Immature natural killer cell (primary cell): ENCODE results near the gene PKD1. TPM values are rescaled to one million over a fixed set of nuclear protein-coding genes. Genes with fewer than 3 reads are reported as not detected.

Experiments
- DNase-seq, 3 donors: peaks; one replicate each; pipeline ENCODE4 v3.0.0; 2022; ENCODE audit warnings: mixed read lengths in 1 of 3
- H3K27ac Mint-ChIP-seq, 6 donors: one replicate each; pipeline ENCODE4 v1.8.0; 2020; ENCODE audit warnings: mixed read lengths in 6 of 6, mild to moderate bottlenecking in 5 of 6, inconsistent platforms in 4 of 6, moderate library complexity in 3 of 6
- H3K27me3 Mint-ChIP-seq, 3 donors: one replicate each; pipeline ENCODE4 v1.8.0; 2020 to 2021; ENCODE audit warnings: low read depth in 3 of 3, mild to moderate bottlenecking in 3 of 3, mixed read lengths in 3 of 3, moderate library complexity in 3 of 3, inconsistent platforms in 1 of 3
- H3K36me3 Mint-ChIP-seq, 3 donors: one replicate each; pipeline ENCODE4 v1.8.0; 2020; ENCODE audit warnings: mixed read lengths in 3 of 3, inconsistent platforms in 2 of 3, mild to moderate bottlenecking in 2 of 3
- H3K4me1 Mint-ChIP-seq, 2 donors: one replicate each; pipeline ENCODE4 v1.8.0; 2020; ENCODE audit warnings: inconsistent platforms in 2 of 2, mild to moderate bottlenecking in 2 of 2, mixed read lengths in 2 of 2, moderate library complexity in 1 of 2
- H3K4me3 Mint-ChIP-seq, 5 donors: one replicate each; pipeline ENCODE4 v1.8.0; 2020; ENCODE audit warnings: mild to moderate bottlenecking in 5 of 5, mixed read lengths in 5 of 5, inconsistent platforms in 3 of 5, moderate library complexity in 3 of 5
- H3K9me3 Mint-ChIP-seq, 6 donors: one replicate each; pipeline ENCODE4 v1.8.0; 2020; ENCODE audit warnings: mild to moderate bottlenecking in 6 of 6, mixed read lengths in 6 of 6, inconsistent platforms in 4 of 6, moderate library complexity in 3 of 6
- polyA plus RNA-seq, 3 donors: library from polyadenylated mRNA; unstranded; fragments of 300-500 nt; fragmentation: Illumina TruSeq; gene quantifications; one replicate each; pipeline ENCODE4 v1.2.3, GENCODE V29; 2021

The PKD1 gene
- polyA plus RNA-seq, 3 donors from 2014 or later = 2.7 to 6.7 (median 2.8) TPM

GRCh38 chr16:2075631-2076030, 60.1 kb downstream of the PKD1 start:
- Mint-ChIP-seq H3K9me3 (no peaks in the 10 kb centered on the region), H3K4me1 (no peaks in the 10 kb centered on the region), H3K36me3 (peaks cover 0 to 7% (median 0%) of the 10 kb centered on the region in 3 donors), H3K4me3 (no peak overlapping the region), H3K27ac (no peak overlapping the region), H3K27me3 (peaks cover 0 to 2% (median 2%) of the 10 kb centered on the region in 3 donors)
- no peak for DNase-seq

- no peaks in the 10 kb centered on the region for H3K9me3 Mint-ChIP-seq
- H3K27me3 Mint-ChIP-seq = peaks cover 0 to 2% (median 0%) of the 10 kb centered on the region in 3 donors
- DNase-seq = no peak
- no peak overlapping the region for H3K4me3 Mint-ChIP-seq
- no peaks in the 10 kb centered on the region for H3K4me1 Mint-ChIP-seq
- peaks cover 0 to 12% (median 0%) of the 10 kb centered on the region in 3 donors for H3K36me3 Mint-ChIP-seq
- H3K27ac Mint-ChIP-seq = no peak overlapping the region
Measured at GRCh38 chr16:2074071-2074470, 61.6 kb downstream of the PKD1 start.

GRCh38 chr16:2072926-2073325, 62.8 kb downstream of the PKD1 start:
- Mint-ChIP-seq H3K9me3 (no peaks in the 10 kb centered on the region), H3K4me1 (no peaks in the 10 kb centered on the region), H3K27me3 (peaks cover 0 to 2% (median 0%) of the 10 kb centered on the region in 3 donors), H3K27ac (no peak overlapping the region), H3K4me3 (no peak overlapping the region), H3K36me3 (peaks cover 0 to 12% (median 4%) of the 10 kb centered on the region in 3 donors)
- no peak for DNase-seq

GRCh38 chr16:2071454-2072202, 64.1 kb downstream of the PKD1 start:
- no peak for DNase-seq
- Mint-ChIP-seq H3K4me1 (no peaks in the 10 kb centered on the region), H3K9me3 (no peaks in the 10 kb centered on the region), H3K27ac (no peak overlapping the region), H3K4me3 (no peak overlapping the region), H3K27me3 (peaks cover 0 to 2% (median 0%) of the 10 kb centered on the region in 3 donors), H3K36me3 (peaks cover 0 to 15% (median 4%) of the 10 kb centered on the region in 3 donors)

- H3K27ac Mint-ChIP-seq = no peak overlapping the region
- H3K36me3 Mint-ChIP-seq = peaks cover 4 to 18% (median 4%) of the 10 kb centered on the region in 3 donors
- H3K4me1 Mint-ChIP-seq = peaks cover 4 to 5% of the 10 kb centered on the region in 2 donors
- H3K27me3 Mint-ChIP-seq = peaks cover 0 to 2% (median 0%) of the 10 kb centered on the region in 3 donors
- no peak overlapping the region for H3K4me3 Mint-ChIP-seq
- no peaks in the 10 kb centered on the region for H3K9me3 Mint-ChIP-seq
- no peak for DNase-seq
Measured at GRCh38 chr16:2070576-2071453, 64.9 kb downstream of the PKD1 start.

- peak overlapping the region in 2 of 6 donors; percentile 27 to 46 for H3K27ac Mint-ChIP-seq
- H3K9me3 Mint-ChIP-seq = no peaks in the 10 kb centered on the region
- H3K4me3 Mint-ChIP-seq = no peak overlapping the region
- peaks cover 12% of the 10 kb centered on the region in 2 donors for H3K4me1 Mint-ChIP-seq
- peaks cover 4 to 14% (median 4%) of the 10 kb centered on the region in 3 donors for H3K36me3 Mint-ChIP-seq
- H3K27me3 Mint-ChIP-seq = peaks cover 2 to 8% (median 7%) of the 10 kb centered on the region in 3 donors
- no peak for DNase-seq
Measured at GRCh38 chr16:2066139-2066538, 69.6 kb downstream of the PKD1 start.

- no peak overlapping the region for H3K27ac Mint-ChIP-seq
- peaks cover 2 to 8% (median 7%) of the 10 kb centered on the region in 3 donors for H3K27me3 Mint-ChIP-seq
- peaks cover 4 to 10% (median 4%) of the 10 kb centered on the region in 3 donors for H3K36me3 Mint-ChIP-seq
- DNase-seq = no peak
- H3K4me3 Mint-ChIP-seq = no peak overlapping the region
- H3K4me1 Mint-ChIP-seq = peaks cover 12% of the 10 kb centered on the region in 2 donors
- no peaks in the 10 kb centered on the region for H3K9me3 Mint-ChIP-seq
Measured at GRCh38 chr16:2064368-2064945, 71.2 kb downstream of the PKD1 start.

- Mint-ChIP-seq H3K27me3 (peaks cover 2 to 8% (median 7%) of the 10 kb centered on the region in 3 donors), H3K4me3 (no peak overlapping the region), H3K4me1 (peaks cover 12% of the 10 kb centered on the region in 2 donors), H3K9me3 (no peaks in the 10 kb centered on the region), H3K27ac (no peak overlapping the region), H3K36me3 (peaks cover 4 to 10% (median 4%) of the 10 kb centered on the region in 3 donors)
- no peak for DNase-seq
Measured at GRCh38 chr16:2063861-2064260, 71.8 kb downstream of the PKD1 start.

- Mint-ChIP-seq H3K4me3 (no peak overlapping the region), H3K27me3 (peaks cover 2 to 8% (median 7%) of the 10 kb centered on the region in 3 donors), H3K36me3 (peaks cover 0 to 9% (median 4%) of the 10 kb centered on the region in 3 donors), H3K9me3 (no peaks in the 10 kb centered on the region), H3K4me1 (peaks cover 12 to 16% of the 10 kb centered on the region in 2 donors), H3K27ac (no peak overlapping the region)
- DNase-seq = no peak
Measured at GRCh38 chr16:2062801-2063200, 72.9 kb downstream of the PKD1 start.

- Mint-ChIP-seq H3K27me3 (peaks cover 0 to 8% (median 7%) of the 10 kb centered on the region in 3 donors), H3K4me3 (no peak overlapping the region), H3K36me3 (peaks cover 0 to 4% (median 2%) of the 10 kb centered on the region in 3 donors), H3K27ac (no peak overlapping the region), H3K9me3 (no peaks in the 10 kb centered on the region), H3K4me1 (peaks cover 12 to 16% of the 10 kb centered on the region in 2 donors)
- no peak for DNase-seq
Measured at GRCh38 chr16:2061526-2061925, 74.2 kb downstream of the PKD1 start.

- no peaks in the 10 kb centered on the region for H3K9me3 Mint-ChIP-seq
- no peak overlapping the region for H3K27ac Mint-ChIP-seq
- DNase-seq = no peak
- peaks cover 0 to 8% (median 7%) of the 10 kb centered on the region in 3 donors for H3K27me3 Mint-ChIP-seq
- H3K36me3 Mint-ChIP-seq = peaks cover 0 to 2% (median 1%) of the 10 kb centered on the region in 3 donors
- H3K4me1 Mint-ChIP-seq = peaks cover 10 to 13% of the 10 kb centered on the region in 2 donors
- H3K4me3 Mint-ChIP-seq = no peak overlapping the region
Measured at GRCh38 chr16:2061023-2061422, 74.7 kb downstream of the PKD1 start.

GRCh38 chr16:2060346-2060745, 75.4 kb downstream of the PKD1 start:
- Mint-ChIP-seq H3K27me3 (peaks cover 0 to 8% (median 6%) of the 10 kb centered on the region in 3 donors), H3K27ac (no peak overlapping the region)

GRCh38 chr16:2058872-2059271, 76.8 kb downstream of the PKD1 start:
- Mint-ChIP-seq H3K27me3 (peaks cover 0 to 3% (median 2%) of the 10 kb centered on the region in 3 donors), H3K4me1 (peaks cover 0 to 4% of the 10 kb centered on the region in 2 donors), H3K36me3 (peaks cover 0 to 2% (median 0%) of the 10 kb centered on the region in 3 donors), H3K27ac (no peak overlapping the region), H3K9me3 (no peaks in the 10 kb centered on the region), H3K4me3 (no peak overlapping the region)
- no peak for DNase-seq

More at GRCh38 chr16:2060346-2060745, 75.4 kb downstream of the PKD1 start:
- H3K36me3 Mint-ChIP-seq = peaks cover 0 to 2% (median 0%) of the 10 kb centered on the region in 3 donors
- no peak overlapping the region for H3K4me3 Mint-ChIP-seq
- DNase-seq = no peak
- no peaks in the 10 kb centered on the region for H3K9me3 Mint-ChIP-seq
- peaks cover 3 to 6% of the 10 kb centered on the region in 2 donors for H3K4me1 Mint-ChIP-seq
